Dermis microvascular lymphatic vessel endothelial cell (primary cell): ENCODE measurements around the gene CSF3R. TPM values are rescaled to one million over a fixed set of nuclear protein-coding genes. Genes with fewer than 3 reads are reported as not detected.

ENCODE experiments used
- DNase-seq, 2 donors: peaks; one replicate each; pipeline versions ENCODE4 v3.0.0 to v3.0.0-alpha.2; 2010; ENCODE audit warnings: low read depth in 2 of 2
- total RNA-seq: library from RNA; depleted of rRNA; stranded (reverse); fragments of >200 nt; gene quantifications from 2 replicates; pipeline ENCODE4 v1.2.1, GENCODE V29; 2014

The CSF3R gene
- not detected in 2 replicates for total RNA-seq

DNA sequence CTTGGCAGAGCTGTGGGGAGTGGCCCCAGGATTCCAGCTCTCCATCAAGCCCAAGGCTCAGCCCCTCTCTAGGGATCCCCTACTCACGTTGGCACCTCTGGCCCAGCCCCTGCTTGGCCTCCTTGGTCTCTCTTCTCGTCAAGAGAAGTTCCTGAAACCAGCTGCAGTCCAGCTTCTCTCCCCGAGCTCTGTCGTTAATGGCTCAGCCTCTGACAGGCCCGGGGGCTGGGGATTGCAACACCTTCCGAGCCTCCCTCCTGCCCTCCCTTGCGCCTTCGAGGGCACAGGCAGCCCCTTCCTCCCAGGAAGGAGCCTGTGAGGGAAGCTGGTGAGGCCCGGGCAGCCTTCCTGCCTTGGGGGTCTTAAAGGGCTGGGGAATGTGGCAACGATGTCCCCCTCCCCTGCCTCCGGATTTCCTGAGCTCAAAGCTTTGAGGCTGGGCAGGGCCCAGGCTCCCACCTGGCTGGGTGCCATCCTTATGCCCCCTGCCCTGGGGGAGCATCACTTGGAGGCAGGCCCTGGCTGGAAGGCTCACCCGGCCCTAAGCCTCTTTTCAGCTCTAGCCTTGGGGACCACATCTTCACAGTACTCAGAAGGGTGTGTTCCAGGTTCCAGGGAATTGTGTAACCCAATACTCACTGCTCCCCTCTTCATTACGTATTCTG, at the start of gene CSF3R:
TSS of gene CSF3R (minus strand) at position 190 of the 665 bp plus-strand sequence. CDS start 3,417 bp downstream, outside the sequence.
- no peak for DNase-seq

DNA sequence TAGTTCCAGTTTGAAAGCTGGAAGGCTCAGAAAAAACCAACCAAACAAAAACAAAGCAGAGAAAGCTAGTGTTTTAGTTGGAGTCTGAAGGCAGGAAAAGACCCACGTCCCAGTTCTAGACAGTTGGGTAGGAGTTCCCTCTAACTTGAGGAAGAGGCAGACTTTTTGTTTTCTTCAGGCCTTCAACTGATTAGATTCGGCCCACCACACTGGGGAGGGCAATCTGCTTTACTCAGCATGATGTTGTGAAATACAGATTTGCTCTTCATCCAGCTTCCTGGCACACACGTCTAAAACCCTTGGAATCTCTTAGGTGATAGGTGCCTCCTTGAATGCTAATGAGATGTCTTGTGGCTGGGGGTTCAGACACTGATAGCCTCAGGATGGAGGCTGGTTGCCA, 49.1 kb upstream of the CSF3R start:
- DNase-seq: no peak

DNA sequence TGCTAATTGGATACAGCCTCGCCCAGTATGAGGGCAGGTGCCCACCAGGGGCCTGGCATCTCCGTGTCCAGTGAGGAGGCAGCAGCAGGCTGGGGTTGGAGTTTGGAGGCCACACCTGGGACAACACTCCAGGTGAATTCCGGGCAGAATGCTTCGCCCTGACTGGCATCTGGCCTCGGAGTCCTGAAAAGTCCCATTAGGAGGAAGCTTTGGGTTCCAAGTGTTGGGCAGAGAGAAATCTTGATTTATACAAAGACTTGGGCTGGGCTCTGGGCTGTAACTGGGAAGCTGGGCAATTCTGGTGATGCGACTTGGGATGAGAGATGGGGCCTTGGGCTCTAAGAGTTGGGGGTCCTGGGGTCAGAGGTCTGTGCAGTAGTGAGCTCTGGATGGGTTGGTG, 48.1 kb upstream of the CSF3R start:
- no peak for DNase-seq

DNA sequence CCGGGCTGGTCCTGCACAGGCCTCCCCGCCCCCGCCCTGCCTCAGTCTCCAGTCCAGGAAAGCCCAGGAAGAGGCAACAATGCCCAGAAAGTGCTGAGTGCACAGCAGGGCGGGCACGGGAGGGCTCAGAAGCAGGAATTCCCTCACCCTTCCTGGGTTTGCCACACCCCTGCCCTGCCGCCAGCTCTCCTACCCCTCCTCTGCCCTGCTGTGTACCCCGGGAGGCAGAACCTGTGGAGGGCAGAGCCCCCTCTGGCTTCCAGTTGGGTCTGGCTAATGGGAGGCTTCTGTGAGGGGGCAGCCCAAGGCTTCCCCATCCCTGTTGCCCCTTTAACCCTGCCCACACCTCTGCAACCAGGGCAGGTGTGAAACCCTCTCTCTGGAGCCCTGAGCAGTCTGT, 47.5 kb upstream of the CSF3R start:
- no peak for DNase-seq

DNA sequence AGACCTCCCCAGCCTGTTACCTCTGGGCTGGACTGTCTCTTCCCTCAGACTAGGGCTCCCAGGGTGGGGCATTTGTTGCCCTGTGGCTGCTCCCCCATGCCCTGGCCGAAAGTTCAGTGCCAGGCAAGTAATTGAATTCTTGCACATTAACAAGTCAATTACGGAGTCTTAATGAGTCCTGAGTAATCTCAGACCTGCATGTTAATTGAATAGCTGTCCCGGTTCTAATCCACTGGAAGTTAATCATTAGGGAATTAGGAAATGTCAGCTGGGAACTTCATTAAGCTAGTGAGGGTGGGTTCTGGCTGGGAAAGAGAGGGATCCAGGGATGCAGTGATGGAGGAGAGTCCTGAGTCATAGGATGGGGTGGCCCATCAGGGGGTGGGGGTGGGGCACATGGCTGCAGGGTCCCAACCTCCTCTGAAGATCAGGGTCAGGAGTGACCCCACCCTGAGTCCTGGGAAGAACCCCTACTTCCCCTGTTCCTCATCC, 47.1 kb upstream of the CSF3R start:
- DNase-seq: no peak

DNA sequence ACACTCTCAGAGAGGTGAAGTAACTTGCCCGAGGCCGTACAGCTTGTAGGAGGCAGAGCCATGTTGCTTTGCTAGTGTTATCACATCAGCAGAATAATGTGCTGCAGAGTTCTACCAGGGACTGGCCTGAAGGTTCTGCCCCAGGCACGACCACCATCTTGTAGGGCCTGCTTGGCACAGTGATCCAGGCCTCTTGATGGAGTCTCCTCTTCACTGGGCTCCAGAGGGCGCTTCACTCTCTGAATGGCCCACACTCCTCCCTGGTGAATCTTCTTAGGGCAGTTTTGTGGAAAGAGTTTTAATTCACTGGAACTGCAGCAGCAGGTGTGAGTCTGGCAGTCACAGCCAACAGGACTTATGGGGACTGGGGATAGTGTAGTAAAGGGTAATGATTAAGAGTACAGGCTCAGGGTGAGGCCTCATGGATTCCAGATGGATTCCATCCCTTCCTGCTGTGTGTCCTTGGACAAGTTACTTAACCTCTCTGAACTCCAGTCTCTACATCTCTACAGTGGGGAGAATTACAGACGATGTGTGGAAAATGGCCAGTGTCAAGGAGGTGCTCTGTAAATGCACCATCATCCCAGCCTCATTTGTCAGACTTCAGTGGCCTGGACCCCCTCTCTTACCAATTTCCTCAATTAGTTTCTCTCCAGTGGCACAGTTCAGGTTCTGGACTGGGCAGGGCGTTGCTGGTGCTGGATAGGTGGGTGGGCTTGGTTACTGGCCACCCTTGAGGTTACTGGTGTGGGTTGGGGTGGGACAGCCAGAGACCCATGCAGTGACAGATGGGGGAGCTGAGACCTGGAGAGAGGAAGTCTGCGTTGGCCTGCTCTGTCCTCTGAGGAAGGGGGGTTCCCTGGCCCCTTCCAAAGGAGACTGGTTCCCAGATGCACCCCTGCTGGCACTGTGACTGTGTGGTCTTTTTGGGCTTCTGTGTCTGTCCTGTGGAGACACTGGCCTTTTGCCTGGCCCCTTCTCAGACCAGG, 45.9 kb upstream of the CSF3R start:
- DNase-seq: peak in 1 of 2 donors; percentile 5

DNA sequence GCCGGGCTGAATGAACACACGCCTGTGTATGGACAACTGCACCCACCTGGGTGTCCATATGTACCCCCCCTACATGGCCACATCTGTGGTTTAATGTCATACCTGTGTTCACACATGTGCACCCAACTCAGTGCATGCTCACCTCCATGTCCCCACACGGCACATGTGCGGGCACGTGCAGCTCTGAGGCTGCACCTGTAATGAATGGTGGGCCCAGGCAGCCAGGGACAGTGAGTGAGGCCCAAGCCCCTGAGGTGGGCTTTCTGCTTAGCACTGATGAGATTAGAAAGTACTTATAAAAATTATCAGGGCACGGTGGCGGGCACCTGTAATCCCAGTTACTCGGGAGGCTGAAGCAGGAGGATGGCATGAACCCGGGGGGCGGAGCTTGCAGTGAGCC, 42.5 kb upstream of the CSF3R start:
- DNase-seq: no peak

DNA sequence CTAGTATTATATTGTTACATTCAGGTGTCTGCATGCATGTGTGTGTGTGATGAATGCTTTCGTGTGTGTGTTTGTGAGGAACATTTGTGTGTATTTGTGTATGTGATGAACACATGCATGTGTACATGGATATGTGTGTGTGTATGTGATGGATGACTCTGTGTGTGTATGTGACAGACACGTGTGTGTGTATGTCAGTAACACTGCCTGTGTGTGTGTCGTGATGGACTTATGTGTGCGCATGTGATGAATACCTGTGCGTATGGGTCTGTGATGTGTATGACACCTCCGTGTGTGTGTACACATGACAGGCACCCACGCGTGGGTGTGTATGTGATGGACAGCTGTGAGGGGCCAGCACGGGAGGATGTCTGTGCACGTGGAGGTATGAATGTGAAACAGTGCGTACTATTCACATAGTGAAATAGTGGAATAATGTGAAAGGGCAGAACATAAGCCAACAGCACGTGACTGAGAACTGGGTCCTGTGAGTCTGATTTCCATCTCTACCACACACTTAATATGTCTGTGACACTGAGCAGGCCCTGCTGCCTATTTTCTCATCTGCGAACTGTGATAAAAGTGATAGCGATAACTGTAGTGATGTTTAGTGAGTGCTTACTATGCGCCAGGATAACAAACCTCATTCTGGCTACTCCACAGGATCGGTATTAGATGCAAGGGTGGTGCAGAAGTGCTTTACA, 41.8 kb upstream of the CSF3R start:
- DNase-seq: no peak

DNA sequence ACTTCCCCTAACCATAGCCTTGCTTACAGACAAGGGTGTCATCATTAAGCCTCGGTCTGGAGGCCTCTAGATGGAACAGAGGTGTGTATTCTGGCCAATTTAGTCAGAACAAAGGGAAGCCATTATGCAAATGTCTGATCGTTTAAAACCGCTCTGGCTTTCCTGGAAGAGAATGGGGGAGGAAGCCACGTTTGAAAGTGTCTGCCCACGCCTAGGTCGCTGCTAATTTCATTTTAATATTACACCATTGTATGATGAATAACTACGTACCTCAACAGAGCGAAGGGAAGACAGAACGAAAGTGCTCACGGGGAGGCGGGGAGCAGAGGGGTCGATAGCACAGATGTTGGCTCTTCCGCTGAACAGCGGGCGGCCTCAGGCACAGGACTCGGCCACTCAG, 41.1 kb upstream of the CSF3R start:
- no peak for DNase-seq

DNA sequence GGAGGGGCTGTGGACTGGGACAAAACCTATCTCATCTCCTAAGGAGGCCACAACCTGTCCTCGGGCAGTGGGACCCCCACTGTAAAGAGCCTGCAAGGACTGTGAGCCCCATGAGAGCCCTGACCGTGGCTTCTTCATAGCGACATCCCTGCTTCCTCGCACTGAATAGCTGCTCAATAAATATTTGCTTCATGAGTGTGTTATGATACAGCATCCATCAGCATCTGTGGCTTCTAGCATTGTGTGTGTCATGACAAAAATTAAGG, 40.5 kb upstream of the CSF3R start:
- DNase-seq: no peak

DNA sequence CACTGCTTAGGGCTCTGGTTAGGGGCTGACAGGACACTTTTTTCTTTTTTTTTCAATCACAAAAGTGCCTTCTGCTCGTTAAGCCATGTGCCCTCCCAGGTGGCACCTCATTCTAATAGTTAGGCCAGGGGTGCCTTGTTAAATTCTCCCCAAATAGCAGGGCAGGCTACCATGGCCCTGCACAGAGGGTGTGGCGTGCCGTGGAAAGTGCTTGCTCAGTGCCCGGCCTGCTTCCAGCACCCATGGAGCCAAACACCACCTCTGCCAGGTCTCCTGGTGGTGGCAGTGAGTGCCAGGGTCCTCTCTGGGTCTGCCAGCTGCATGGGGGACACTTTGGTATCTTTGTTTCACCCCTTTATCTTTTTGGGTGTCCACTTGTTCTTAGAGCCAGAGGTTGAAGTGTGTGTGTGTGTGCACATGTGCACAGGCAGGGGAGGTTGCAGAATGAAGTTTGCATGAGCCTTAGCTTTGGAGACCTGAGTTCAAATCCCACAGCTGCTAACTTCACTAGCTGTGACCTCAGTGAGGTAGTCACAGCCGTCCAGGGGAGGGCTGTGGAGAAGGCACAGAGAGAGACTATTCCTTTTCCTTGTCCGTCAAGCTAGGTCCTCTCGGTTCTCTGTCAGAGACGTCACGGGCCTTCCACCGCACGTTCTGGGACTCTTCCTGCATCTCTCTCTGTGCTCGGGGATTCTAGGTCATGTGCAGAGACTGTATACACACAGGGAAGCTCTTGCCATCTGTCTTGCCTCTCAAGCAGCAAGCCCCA, 39.9 kb upstream of the CSF3R start:
- no peak for DNase-seq

DNA sequence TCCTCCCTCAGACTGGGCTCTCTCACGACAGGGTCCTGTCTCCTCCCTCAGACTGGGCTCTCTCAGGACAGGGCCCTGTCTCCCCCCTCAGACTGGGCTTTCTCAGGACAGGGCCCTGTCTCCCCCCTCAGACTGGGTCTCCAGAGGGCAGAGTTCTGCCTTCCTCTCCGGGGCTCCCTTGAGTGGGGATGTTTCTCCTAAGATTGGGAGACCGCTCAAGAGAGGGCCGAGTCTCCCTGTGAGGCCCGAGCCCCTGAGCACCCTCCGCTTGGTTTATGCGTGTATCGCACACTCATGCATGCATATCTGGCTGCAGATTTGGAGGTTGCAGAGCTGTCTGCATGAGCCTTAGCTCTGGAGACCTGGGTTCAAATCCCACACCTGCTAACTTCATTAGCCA, 39.3 kb upstream of the CSF3R start:
- no peak for DNase-seq

DNA sequence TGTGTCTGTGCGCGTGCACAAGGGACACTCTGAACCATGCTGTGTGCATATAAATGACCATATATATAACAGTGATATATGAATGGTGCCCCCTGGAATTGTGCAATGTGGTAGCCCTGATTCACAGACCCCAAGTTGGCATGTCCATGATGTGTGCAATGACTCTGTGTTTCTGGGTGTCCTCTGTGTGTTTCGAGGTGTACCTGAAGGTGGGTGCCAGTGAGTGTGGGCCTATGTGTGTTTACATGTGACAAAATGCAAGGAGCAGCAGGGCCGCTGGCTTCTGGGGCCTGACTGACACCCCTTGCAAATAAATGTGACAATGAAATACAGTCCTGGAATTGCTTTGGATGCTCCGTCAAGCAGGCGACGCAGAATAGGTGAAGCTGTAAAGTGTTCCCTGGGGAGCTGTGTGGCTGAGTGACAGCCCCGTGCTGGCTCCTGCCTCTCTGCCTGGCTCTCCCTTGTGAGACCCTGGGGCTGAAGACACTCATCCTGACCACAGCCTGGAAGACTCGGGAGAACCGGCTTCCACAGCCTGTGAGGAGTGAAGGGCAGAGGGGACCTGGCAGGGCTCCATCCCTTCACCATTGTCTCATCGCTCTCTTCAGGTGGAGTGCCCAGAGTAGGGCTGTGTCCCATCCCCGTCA, 38.2 kb upstream of the CSF3R start:
- DNase-seq: no peak

DNA sequence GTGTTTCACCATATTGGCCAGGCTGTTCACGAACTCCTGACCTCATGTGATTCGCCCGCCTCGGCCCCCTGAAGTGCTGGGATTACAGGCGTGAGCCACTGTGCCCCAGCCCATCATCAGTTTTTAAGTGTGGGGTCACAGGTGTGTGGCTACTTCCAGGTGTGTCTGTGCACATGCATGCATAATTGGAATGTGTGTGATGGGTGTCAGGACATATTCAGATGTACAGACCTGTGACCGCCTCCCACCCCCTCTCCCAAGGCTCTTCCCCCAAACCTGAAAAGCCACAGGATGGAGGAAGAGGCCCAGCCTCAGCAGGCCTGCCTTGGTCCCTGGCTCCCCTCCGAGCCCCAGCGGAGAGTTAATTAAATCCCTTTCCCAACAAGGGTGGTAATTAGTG, 37.3 kb upstream of the CSF3R start:
- DNase-seq: no peak

DNA sequence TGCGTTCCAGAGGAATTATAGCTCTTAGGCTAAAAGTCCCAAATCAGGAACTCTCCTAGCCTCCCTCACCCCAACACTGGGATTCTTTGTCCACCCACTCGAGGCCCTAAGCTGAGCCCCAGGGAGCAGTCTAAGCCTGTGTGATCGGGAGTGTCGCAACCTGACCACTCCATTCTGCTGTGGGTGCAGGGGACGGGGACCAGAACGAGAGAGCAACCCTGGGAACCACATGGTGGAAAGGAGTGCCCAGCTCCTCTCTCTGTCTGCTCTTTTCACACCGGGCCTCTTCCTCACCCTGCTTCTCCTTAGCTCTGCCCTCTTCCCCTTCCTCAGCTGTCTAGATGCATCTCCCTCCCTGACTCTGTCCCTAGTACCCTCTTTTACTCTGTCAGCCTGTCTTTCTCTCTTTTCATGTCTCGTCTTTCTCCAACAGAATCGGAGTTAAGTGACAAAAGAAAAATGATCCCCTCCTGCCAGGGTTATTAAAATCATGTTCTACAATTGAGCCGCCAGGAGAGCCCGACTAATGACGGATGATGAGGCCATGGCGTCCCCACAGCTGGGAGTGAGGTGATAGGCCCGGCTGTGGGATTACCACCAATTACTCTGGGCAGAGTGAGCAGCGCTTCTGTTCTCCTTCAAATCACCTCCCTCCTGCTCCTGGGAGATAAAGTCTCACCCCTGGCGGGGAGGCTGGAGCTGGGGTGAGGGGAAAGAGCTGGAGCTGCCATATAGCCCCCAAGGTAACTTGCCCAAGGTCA, 34.5 kb upstream of the CSF3R start:
- no peak for DNase-seq

DNA sequence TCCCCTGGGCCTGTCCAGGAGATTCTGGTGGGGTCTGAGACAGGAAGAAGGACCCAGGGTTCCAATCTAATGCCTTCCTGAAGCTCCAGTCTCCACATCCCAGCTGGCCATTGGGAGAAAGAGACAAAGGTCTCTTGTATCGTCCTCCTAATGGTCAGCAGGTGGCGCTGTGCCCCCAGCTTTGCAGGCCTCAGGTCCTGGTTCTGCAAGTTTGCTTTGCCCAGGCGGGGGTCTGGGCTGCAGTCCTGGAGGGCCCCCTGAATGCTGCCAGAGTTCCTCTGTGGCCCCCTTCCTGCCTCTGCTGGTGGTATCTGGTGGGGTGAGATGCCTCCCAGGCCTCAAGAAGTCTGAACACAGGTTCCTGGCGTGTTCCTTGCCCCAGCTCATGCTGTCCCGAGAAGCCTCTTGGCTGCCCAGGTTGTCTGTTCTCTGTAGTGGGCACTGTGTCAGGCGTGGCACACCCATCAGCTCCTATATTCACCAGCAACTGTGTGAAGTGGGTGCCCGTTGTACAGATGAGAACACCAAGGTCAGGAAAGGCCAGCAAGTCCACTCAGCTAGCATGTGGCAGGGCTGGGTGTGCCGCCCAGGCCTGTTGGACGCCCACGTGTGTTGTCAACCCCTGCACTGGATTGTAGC, 33.8 kb upstream of the CSF3R start:
- peak; percentile 15 to 64 for DNase-seq

DNA sequence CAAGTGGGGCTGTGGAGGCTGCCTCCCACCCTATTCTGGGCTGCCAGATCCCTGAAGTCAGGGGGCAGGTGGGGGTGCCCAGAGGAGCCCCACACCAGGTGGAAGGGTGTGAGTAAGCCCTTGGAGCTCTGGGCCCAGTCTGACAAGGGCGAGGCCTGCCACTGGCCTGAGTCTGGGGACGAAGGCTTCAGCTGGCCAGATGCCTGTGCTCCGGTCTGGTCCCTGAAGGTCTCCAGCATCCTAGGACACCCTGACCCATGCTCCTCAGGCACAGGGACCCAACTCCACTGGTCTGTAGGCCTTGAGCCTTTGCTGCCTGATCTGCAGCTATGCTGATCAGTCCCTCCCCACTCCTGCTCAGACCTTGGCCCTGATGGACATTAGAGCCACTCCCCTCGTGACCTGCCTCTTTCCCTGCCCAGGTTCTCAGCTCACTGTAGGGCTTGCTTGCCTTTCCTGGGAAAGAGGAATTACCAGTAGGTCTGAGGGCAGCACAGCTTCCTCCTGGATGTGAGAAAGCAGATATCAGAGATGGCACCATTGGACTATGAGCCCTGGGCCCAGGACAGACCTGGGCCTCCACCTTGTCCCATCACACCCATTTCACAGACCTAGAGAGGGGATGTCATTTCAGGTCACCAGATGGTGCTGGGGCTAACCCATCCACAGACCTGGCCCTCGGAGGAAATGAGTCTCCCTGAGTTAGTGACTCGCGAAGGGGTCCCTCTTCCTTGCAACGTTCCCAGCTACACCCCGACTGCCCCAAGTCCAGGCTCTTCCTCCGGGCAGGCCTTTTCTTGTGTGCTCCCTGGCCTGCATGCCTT, 32.8 kb upstream of the CSF3R start:
- DNase-seq: no peak

DNA sequence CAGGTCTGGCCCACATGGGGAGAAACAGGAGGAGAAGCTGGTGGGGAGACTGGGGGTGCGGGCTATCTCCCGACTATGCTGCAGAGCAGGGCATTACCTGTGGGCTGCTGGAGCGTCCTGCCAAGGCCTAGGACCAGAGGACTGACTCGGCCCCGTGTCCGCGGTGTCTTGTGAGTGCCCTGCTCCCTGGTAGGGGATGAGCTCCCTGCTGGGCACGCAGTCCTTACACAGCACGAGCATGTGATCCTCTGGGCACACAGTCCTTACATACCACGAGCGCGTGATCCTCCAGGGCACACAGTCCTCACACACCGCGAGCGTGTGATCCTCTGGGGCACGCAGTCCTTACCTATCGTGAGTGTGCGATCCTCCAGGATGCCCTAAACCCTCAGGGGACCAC, 31.8 kb upstream of the CSF3R start:
- no peak for DNase-seq
